ENCODE measurements around the gene MAD1L1.

DNA sequence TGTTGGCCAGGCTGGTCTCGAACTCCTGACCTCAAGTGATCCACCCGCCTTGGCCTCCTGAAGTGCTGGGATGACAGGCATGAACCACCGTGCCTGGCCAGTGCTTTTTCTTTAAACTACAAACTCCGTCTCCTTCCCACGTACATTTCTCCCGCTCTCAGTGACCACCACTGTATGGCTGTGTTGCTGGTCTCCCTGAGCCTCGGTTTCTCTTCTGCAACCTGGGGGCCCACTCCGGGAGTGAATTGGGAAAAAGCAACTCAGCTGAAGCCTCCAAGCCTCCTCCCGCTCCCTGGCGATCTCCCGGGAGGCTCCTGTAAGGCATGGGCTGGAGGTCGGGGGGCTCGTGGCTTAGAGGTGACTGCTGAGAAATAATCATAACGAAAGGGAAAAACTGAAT, 426.4 kb downstream of the MAD1L1 start:
- TF ChIP-seq, protein P1, sequence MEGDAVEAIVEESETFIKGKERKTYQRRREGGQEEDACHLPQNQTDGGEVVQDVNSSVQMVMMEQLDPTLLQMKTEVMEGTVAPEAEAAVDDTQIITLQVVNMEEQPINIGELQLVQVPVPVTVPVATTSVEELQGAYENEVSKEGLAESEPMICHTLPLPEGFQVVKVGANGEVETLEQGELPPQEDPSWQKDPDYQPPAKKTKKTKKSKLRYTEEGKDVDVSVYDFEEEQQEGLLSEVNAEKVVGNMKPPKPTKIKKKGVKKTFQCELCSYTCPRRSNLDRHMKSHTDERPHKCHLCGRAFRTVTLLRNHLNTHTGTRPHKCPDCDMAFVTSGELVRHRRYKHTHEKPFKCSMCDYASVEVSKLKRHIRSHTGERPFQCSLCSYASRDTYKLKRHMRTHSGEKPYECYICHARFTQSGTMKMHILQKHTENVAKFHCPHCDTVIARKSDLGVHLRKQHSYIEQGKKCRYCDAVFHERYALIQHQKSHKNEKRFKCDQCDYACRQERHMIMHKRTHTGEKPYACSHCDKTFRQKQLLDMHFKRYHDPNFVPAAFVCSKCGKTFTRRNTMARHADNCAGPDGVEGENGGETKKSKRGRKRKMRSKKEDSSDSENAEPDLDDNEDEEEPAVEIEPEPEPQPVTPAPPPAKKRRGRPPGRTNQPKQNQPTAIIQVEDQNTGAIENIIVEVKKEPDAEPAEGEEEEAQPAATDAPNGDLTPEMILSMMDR (conservative IDR thresholded peaks at IDR 0.05; ENCODE audit: low read depth, low read length), result no peak
- no peak for TF ChIP-seq MXI1 (IDR thresholded peaks at IDR 0.05; ENCODE audit: borderline replicate concordance, low read depth, low read length)
